ENCODE data around the gene C13orf46.
"Not testable (repeated sequence)": the region's sequence is repeated elsewhere in the genome, so short reads cannot be mapped to it uniquely, and the experiment has no call there.

Gene C13orf46

DNA sequence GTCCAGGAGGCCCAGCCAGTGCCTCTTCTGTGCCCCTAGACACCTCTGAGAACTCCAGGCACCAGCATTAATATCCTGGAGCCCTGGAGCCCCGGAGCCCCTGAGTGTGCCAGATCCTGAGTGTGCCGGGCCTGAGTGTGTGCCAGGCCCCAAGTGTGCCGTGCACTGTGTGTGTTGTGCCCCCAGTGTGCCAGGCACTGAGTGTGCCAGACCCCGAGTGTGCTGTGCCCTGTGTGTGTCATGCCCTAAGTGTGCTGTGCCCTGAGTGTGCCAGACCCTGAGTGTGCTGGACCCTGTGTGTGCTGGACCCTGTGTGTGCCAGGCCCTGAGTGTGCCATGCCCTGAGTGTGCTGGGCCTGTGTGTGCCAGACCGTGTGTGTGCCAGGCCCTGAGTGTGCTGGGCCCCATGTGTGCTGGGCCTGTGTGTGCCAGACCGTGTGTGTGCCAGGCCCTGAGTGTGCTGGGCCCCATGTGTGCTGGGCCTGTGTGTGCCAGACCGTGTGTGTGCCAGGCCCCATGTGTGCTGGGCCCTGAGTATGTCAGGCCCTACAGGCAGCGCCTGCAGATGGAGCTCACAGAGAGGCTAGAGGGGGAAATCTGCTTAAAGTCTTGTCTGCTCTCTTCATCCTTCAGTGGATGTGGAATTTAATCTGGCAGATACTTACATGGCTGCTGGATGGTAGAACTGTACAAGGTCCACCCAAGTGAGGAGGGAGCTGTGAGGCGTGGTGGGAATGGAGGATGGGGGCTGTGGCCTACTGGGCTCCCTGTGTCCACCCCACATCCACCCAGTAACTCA lies 53.9 kb downstream of the C13orf46 start:
- FAIRE-seq (no peak), DNase-seq (ENCODE audit: insufficient read length) (no peak)

GRCh38 chr13:113918981-113919701 lies 54.7 kb downstream of the C13orf46 start:
- DNase-seq (ENCODE audit: insufficient read length) (no peak), FAIRE-seq (no peak)
- no peak for TF ChIP-seq POLR2A (IDR thresholded peaks at IDR 0.05; ENCODE audit: low read depth, low read length)
- TF ChIP-seq TAF1 (IDR thresholded peaks at IDR 0.05; ENCODE audit: borderline replicate concordance, low read depth, low read length) = no peak
- no peak for TF ChIP-seq POLR2AphosphoS5 (IDR thresholded peaks at IDR 0.05; ENCODE audit: low read depth, low read length)

More for the DNA sequence above, 53.9 kb downstream of the C13orf46 start:
- TF ChIP-seq TAF1 (IDR thresholded peaks at IDR 0.05; ENCODE audit: borderline replicate concordance, low read depth, low read length) (no peak), POLR2A (IDR thresholded peaks at IDR 0.05; ENCODE audit: low read depth, low read length) (no peak), POLR2AphosphoS5 (IDR thresholded peaks at IDR 0.05; ENCODE audit: low read depth, low read length) (no peak)

GRCh38 chr13:113918580-113918979 lies 55.3 kb downstream of the C13orf46 start:
- no peak for DNase-seq (ENCODE audit: insufficient read length)
- no peak for FAIRE-seq

GRCh38 chr13:113917594-113918371 lies 56.1 kb downstream of the C13orf46 start:
- DNase-seq (ENCODE audit: insufficient read length) = no peak
- FAIRE-seq = no peak
- TF ChIP-seq TAF1 (IDR thresholded peaks at IDR 0.05; ENCODE audit: borderline replicate concordance, low read depth, low read length) (no peak), POLR2AphosphoS5 (IDR thresholded peaks at IDR 0.05; ENCODE audit: low read depth, low read length) (no peak), POLR2A (IDR thresholded peaks at IDR 0.05; ENCODE audit: low read depth, low read length) (no peak)

More at GRCh38 chr13:113918580-113918979, 55.3 kb downstream of the C13orf46 start:
- no peak for TF ChIP-seq TAF1 (IDR thresholded peaks at IDR 0.05; ENCODE audit: borderline replicate concordance, low read depth, low read length)
- no peak for TF ChIP-seq POLR2AphosphoS5 (IDR thresholded peaks at IDR 0.05; ENCODE audit: low read depth, low read length)
- TF ChIP-seq POLR2A (IDR thresholded peaks at IDR 0.05; ENCODE audit: low read depth, low read length) = no peak

- DNase-seq (ENCODE audit: insufficient read length) (no peak), FAIRE-seq (no peak)
- TF ChIP-seq POLR2AphosphoS5 (IDR thresholded peaks at IDR 0.05; ENCODE audit: low read depth, low read length) = no peak
- no peak for TF ChIP-seq TAF1 (IDR thresholded peaks at IDR 0.05; ENCODE audit: borderline replicate concordance, low read depth, low read length)
- TF ChIP-seq POLR2A (IDR thresholded peaks at IDR 0.05; ENCODE audit: low read depth, low read length) = no peak
Observed at GRCh38 chr13:113917096-113917495, 56.8 kb downstream of the C13orf46 start.

DNA sequence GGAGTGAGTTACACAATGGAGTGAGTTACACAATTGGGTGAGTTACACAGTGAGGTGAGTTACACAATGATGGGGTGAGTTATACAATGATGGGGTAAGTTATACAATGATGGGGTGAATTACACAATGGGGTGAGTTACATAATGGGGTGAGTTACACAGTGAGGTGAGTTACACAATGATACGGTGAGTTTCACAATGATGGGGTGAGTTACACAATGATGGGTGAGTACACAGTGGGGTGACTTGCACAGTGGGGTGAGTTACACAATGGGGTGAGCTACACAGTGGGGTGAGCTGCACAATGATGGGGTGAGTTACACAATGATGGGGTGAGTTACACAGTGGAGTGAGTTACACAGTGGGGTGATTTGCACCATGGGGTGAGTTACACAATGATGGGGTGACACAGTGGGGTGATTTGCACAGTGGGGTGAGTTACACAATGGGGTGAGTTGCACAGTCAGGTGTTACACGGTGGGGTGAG lies 57.5 kb downstream of the C13orf46 start:
- TF ChIP-seq POLR2A (IDR thresholded peaks at IDR 0.05; ENCODE audit: low read depth, low read length) = no peak
- DNase-seq (ENCODE audit: insufficient read length) = no peak
- no peak for FAIRE-seq

DNA sequence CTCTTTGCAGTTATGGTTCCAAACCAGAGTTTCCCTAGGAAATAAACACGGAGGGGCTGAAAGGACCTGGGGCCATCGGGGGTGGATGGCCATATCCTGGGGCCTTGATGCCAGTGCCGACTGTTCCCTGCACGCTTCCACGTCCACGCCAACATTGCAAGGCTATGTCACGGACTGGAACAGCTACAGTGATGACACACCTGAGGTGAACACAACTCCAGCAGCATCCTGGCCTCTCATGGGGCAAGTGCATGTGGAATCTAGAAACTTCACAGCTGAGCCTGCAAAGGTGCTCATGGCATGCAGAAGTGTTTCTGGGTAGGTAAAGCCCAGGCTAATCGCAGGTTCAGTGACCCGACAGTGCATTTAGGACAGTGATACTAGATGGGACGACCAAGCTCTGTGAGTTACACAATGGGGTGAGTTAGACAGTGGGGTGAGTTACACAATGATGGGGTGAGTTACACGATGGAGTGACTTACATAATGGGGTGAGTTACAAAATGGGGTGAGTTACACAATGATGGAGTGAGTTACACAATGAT lies 58.0 kb downstream of the C13orf46 start:
- no peak for TF ChIP-seq POLR2AphosphoS5 (IDR thresholded peaks at IDR 0.05; ENCODE audit: low read depth, low read length)
- TF ChIP-seq TAF1 (IDR thresholded peaks at IDR 0.05; ENCODE audit: borderline replicate concordance, low read depth, low read length) = no peak
- no peak for TF ChIP-seq POLR2A (IDR thresholded peaks at IDR 0.05; ENCODE audit: low read depth, low read length)
- DNase-seq (ENCODE audit: insufficient read length) (no peak), FAIRE-seq (no peak)

DNA sequence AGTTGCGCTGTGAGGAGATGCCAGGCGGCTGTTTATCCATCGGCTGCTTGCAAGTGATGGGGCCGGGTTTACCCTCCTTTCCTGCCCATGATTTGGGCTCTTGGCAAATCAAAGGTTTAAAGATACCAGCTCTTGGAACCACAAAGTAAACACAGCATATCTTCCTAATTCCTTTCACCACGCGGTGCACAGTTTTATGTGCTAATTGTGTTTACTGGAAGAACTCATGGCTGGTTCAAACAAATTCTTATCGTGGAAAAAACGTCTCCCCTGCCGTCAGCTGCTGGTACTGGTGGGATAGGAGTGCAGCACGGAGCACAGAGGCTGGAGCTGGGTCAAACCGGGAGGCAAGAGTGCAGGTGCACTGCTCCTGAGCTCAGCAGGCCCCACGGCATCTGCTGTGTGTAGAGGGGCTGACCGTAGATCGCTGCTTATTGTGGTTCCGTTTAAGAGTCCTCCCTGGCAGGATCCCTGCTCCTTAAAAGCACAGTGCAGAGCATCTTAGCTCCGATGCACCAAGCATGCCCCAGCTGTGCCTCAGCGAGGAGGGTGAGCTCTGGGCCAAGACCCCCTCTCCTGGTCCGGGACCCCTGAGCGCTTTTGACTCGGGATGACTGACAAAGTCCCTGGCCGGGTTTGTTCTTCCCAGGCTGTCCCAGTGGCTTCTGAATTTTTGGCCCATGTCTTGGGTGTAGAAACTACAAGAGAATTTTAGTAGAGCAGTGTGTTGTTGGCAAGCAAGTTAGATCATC lies 58.7 kb downstream of the C13orf46 start:
- FAIRE-seq = no peak
- TF ChIP-seq POLR2A (IDR thresholded peaks at IDR 0.05; ENCODE audit: low read depth, low read length) = no peak
- TF ChIP-seq POLR2AphosphoS5 (IDR thresholded peaks at IDR 0.05; ENCODE audit: low read depth, low read length) = no peak
- TF ChIP-seq TAF1 (IDR thresholded peaks at IDR 0.05; ENCODE audit: borderline replicate concordance, low read depth, low read length) = no peak
- no peak for DNase-seq (ENCODE audit: insufficient read length)

DNA sequence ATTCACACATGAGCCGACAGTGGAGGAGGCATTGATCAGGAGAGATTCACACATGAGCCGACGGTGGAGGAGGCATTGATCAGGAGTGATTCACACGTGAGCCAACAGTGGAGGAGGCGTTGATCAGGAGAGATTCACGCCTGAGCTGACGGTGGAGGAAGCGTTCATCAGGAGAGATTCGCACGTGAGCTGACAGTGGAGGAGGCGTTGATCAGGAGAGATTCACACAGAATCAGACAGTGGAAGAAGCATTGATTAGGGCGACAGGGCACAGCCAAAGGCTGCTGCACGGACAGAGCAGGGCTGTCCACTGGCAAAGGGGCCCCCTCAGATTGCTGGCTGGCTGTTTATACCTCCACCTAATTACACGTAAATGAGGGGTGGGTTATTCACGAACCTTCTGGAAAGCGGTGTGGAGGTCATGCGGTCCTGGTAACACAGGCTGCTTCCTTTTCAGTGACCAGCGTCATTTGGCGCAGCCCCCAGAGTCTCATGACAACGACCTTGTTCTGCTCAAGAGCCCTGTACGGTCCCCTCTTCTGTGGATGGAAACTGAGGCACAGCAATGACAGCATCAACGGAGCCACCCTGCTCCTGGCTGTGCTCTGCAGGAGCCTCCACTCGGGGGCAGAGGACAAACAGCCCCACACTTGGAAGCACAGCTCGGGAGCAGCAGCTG lies 59.4 kb downstream of the C13orf46 start:
- no peak for TF ChIP-seq POLR2AphosphoS5 (IDR thresholded peaks at IDR 0.05; ENCODE audit: low read depth, low read length)
- TF ChIP-seq POLR2A (IDR thresholded peaks at IDR 0.05; ENCODE audit: low read depth, low read length) = no peak
- no peak for TF ChIP-seq TAF1 (IDR thresholded peaks at IDR 0.05; ENCODE audit: borderline replicate concordance, low read depth, low read length)
- FAIRE-seq (no peak), DNase-seq (ENCODE audit: insufficient read length) (no peak)

GRCh38 chr13:113913838-113914237 lies 60.0 kb downstream of the C13orf46 start:
- not testable (repeated sequence) for DNase-seq (ENCODE audit: insufficient read length)

DNA sequence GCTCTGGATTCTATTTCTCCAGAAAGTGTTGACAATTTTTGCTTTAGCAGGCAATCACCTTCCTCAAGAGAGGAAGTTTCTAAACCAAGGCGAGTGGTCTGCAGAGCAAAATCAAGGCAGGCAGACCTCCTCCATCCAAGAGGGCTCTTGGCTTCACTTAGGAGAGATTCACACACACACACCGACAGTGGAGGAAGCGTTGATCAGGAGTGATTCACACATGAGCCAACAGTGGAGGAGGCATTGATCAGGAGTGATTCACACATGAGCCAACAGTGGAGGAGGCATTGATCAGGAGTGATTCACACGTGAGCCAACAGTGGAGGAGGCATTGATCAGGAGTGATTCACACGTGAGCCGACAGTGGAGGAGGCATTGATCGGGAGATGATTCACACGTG lies 60.5 kb downstream of the C13orf46 start:
- FAIRE-seq; DNase-seq (ENCODE audit: insufficient read length): not testable (repeated sequence)

More at GRCh38 chr13:113913838-113914237, 60.0 kb downstream of the C13orf46 start:
- FAIRE-seq = not testable (repeated sequence)

Data from GM12892 (cell line).